SK-N-SH (cell line): ENCODE data around the gene PLA2G2C. TPM values are rescaled to one million over a fixed set of nuclear protein-coding genes. Genes with fewer than 3 reads are reported as not detected.

Experiments
- CTCF ChIA-PET: fragments of 300-600, 350-600 bp; formaldehyde crosslinking; extraction: SDS; loops from one replicate; lab custom pipeline; 2021; lab: Yijun Ruan, JAX
- POLR2A ChIA-PET: fragments of 350-600 bp; sonication (Branson Sonifier 250); formaldehyde crosslinking; extraction: SDS; loops from one replicate; lab custom pipeline; 2020; ENCODE audit warnings: antibody characterized with exemption, inconsistent platforms; lab: Yijun Ruan, JAX
- DNase-seq: peaks from one replicate; pipeline ENCODE4 v3.0.0; 2012
- H2AFZ ChIP-seq: fragments of 200-600 bp; sonication (generic); 2 replicates; pipeline ENCODE4 v1.8.1; 2016; ENCODE audit warnings: antibody characterized with exemption, mild to moderate bottlenecking, low read depth
- H3F3A ChIP-seq: fragments of 200-600 bp; sonication (generic); replicated peaks from 2 replicates; pipeline ENCODE3; 2016; ENCODE audit warnings: antibody characterized with exemption, mild to moderate bottlenecking; ENCODE audit not compliant: insufficient read depth
- H3K27ac ChIP-seq, 2 experiments: fragments of 200-500 bp in 1 of 2; fragments of 200-600 bp in 1 of 2; sonication (Bioruptor generic) in 1 of 2; sonication (generic), shearing (Covaris generic) in 1 of 2; 2 replicates each; pipeline versions ENCODE4 v1.5.1 to v1.6.1; 2014 to 2016; ENCODE audit warnings: low read depth in 2 of 2, inconsistent platforms in 1 of 2, low read length in 1 of 2, mild to moderate bottlenecking in 1 of 2, mixed read lengths in 1 of 2
- H3K27me3 ChIP-seq: fragments of 200-600 bp; sonication (generic), shearing (Covaris generic); 2 replicates; pipeline ENCODE4 v1.6.1; 2016; ENCODE audit warnings: mixed run types; ENCODE audit not compliant: insufficient read depth
- H3K36me3 ChIP-seq, 2 experiments: fragments of 200-500 bp in 1 of 2; fragments of 200-600 bp in 1 of 2; sonication (Bioruptor generic) in 1 of 2; sonication (generic) in 1 of 2; replicated peaks in 1 of 2; 2 replicates each; pipeline versions ENCODE3 to v1.5.1; 2014 to 2016; ENCODE audit warnings: low read length in 1 of 2, mild to moderate bottlenecking in 1 of 2; ENCODE audit not compliant: insufficient read depth in 2 of 2, control insufficient read depth in 1 of 2
- H3K4me1 ChIP-seq, 2 experiments: fragments of 200-500 bp in 1 of 2; fragments of 200-600 bp in 1 of 2; sonication (Bioruptor generic) in 1 of 2; sonication (generic), shearing (Covaris generic) in 1 of 2; 2 replicates each; pipeline versions ENCODE4 v1.5.1 to v1.6.1; 2014 to 2016; ENCODE audit warnings: low read depth in 1 of 2, low read length in 1 of 2, mixed run types in 1 of 2; ENCODE audit not compliant: insufficient read depth in 2 of 2, control insufficient read depth in 1 of 2
- H3K4me2 ChIP-seq: fragments of 200-600 bp; sonication (generic), shearing (Covaris generic); 2 replicates; pipeline ENCODE4 v1.6.1; 2017; ENCODE audit warnings: mixed run types
- H3K4me3 ChIP-seq, 2 experiments: fragments of 200-500 bp in 1 of 2; fragments of 200-600 bp in 1 of 2; sonication (Bioruptor generic) in 1 of 2; sonication (generic), shearing (Covaris generic) in 1 of 2; 2 replicates each; pipeline versions ENCODE4 v1.5.1 to v1.8.1; 2014 to 2016; ENCODE audit warnings: low read depth in 2 of 2, inconsistent platforms in 1 of 2, low read length in 1 of 2, mild to moderate bottlenecking in 1 of 2, mixed read lengths in 1 of 2, moderate library complexity in 1 of 2
- H3K79me2 ChIP-seq: fragments of 200-600 bp; sonication (generic); 2 replicates; pipeline ENCODE4 v1.8.1; 2017; ENCODE audit warnings: mild to moderate bottlenecking; ENCODE audit not compliant: insufficient read depth
- H3K9ac ChIP-seq: fragments of 200-600 bp; sonication (generic); 2 replicates; pipeline ENCODE4 v1.6.1; 2017; ENCODE audit warnings: mixed run types
- H3K9me2 ChIP-seq: fragments of 200-600 bp; sonication (generic); 2 replicates; pipeline ENCODE4 v1.6.1; 2017; ENCODE audit warnings: mixed run types
- H3K9me3 ChIP-seq: fragments of 200-600 bp; sonication (generic); 2 replicates; pipeline ENCODE4 v1.6.1; 2017; ENCODE audit warnings: mixed run types, mild to moderate bottlenecking, moderate library complexity
- H4K20me1 ChIP-seq: fragments of 200-600 bp; sonication (generic); 2 replicates; pipeline ENCODE4 v1.6.1; 2017; ENCODE audit warnings: mild to moderate bottlenecking, mixed run types; ENCODE audit not compliant: insufficient read depth
- CHD2 ChIP-seq: fragments of 150-350 bp; IDR thresholded peaks from 2 replicates; pipeline ENCODE4 v1.6.1; 2018; ENCODE audit warnings: low read length; ENCODE audit not compliant: partially characterized antibody
- ELF1 ChIP-seq: IDR thresholded peaks from 2 replicates; pipeline ENCODE4 v1.4.0; 2012
- EP300 ChIP-seq, 2 experiments: IDR thresholded peaks; 2 replicates each; pipeline versions ENCODE4 v1.4.0 to v1.6.1; 2012; ENCODE audit warnings: borderline replicate concordance in 1 of 2, low read depth in 1 of 2, low read length in 1 of 2
- EZH2phosphoT487 ChIP-seq: fragments of 200-600 bp; sonication (generic); IDR thresholded peaks from 2 replicates; pipeline ENCODE4 v1.6.1; 2017; ENCODE audit warnings: low read depth, mixed run types, mild to moderate bottlenecking, antibody characterized with exemption, moderate library complexity, borderline replicate concordance
- FOSL2 ChIP-seq: IDR thresholded peaks from 2 replicates; pipeline ENCODE4 v1.4.0; 2012; ENCODE audit warnings: low read depth, mild to moderate bottlenecking, moderate library complexity, borderline replicate concordance
- FOXJ3 ChIP-seq: sonication (generic); formaldehyde crosslinking; IDR thresholded peaks from 2 replicates; pipeline ENCODE4 v1.5.1; 2020; ENCODE audit warnings: mild to moderate bottlenecking, missing genetic modification reagents
- GATA2 ChIP-seq: sonication (generic); formaldehyde crosslinking; IDR thresholded peaks from 2 replicates; pipeline ENCODE4 v1.5.0; 2020; ENCODE audit warnings: mild to moderate bottlenecking, missing genetic modification reagents
- JUND ChIP-seq: IDR thresholded peaks from 2 replicates; pipeline ENCODE4 v1.4.0; 2012
- MXI1 ChIP-seq: IDR thresholded peaks from 2 replicates; pipeline ENCODE4 v1.6.1; 2012; ENCODE audit warnings: mild to moderate bottlenecking, low read depth, low read length, improper control_type of control experiment
- NFIC ChIP-seq: IDR thresholded peaks from 2 replicates; pipeline ENCODE4 v1.4.0; 2012; ENCODE audit warnings: borderline replicate concordance
- NRF1 ChIP-seq: IDR thresholded peaks from 2 replicates; pipeline ENCODE4 v1.6.1; 2012; ENCODE audit warnings: low read depth, mild to moderate bottlenecking, low read length
- POLR2AphosphoS5 ChIP-seq: IDR thresholded peaks from 2 replicates; pipeline ENCODE4 v1.6.1; 2012; ENCODE audit warnings: low read depth, low read length
- RCOR1 ChIP-seq: fragments of 150-350 bp; IDR thresholded peaks from 2 replicates; pipeline ENCODE4 v1.6.1; 2017; ENCODE audit warnings: antibody characterized with exemption, low read length
- TAF1 ChIP-seq: IDR thresholded peaks from 2 replicates; pipeline ENCODE4 v1.6.1; 2012; ENCODE audit warnings: low read depth, mild to moderate bottlenecking, low read length, moderate library complexity, borderline replicate concordance
- TCF12 ChIP-seq: IDR thresholded peaks from 2 replicates; pipeline ENCODE4 v1.4.0; 2012
- WGBS: methylation state at CpG from one replicate; pipeline ENCODE4 v1.1.6; 2017; ENCODE audit warnings: low lambda C conversion rate; 5-methylcytosine and 5-hydroxymethylcytosine counted together
- polyA plus RNA-seq, 3 experiments: library from polyadenylated mRNA; depleted of rRNA; stranded (reverse); fragments of >200 nt; gene quantifications; 2 replicates each; pipeline ENCODE4 v1.2.3, GENCODE V29; 2012
- TF ChIP-seq, protein P1 (sequence below): IDR thresholded peaks from 2 replicates; pipeline ENCODE4; 2012
- TF ChIP-seq, protein P2 (sequence below): IDR thresholded peaks from 2 replicates; pipeline ENCODE4 v1.4.0; 2012; ENCODE audit warnings: low read depth
- TF ChIP-seq, protein P3 (sequence below): IDR thresholded peaks from 2 replicates; pipeline ENCODE4 v1.4.0; 2012; ENCODE audit warnings: low read depth, borderline replicate concordance
- TF ChIP-seq, protein P4 (sequence below): IDR thresholded peaks from 2 replicates; pipeline ENCODE4 v1.6.1; 2012; ENCODE audit warnings: mild to moderate bottlenecking, low read depth, low read length, moderate library complexity

PLA2G2C gene
- polyA plus RNA-seq, 1 of the 3 experiments (the other 2 are of a cell fraction) = not detected

DNA sequence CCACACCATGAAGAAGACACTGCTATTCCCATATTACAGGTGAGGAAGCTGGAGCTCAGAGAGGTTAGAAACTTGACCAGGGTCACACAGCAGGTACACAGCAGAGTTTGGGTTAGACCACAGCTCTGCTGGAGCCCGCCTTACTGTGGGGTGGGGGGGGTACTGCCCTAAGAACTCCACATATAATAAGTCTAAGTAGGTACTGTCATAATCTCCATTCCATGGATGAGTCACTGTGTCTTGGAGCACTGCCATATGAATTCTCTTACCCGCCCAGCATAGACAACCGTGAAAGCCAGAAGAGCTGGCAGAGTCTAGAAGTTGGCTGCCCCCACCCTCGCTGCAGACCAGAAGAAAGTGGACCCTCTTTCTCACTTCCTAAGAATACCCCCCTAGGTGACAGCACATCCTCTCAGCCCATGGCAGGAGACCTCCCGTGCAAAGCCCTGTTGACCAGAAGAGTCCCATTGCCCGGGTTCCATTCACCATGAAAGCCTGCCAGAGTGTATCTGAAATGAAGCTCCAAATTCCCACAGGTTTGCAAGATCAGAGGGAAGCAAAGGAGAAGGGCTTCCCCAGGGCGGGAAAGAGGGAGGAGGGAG is 61.8 kb downstream of the PLA2G2C start:
- no peaks in the 10 kb centered on the region for H3K9me2 ChIP-seq
- no peaks in the 10 kb centered on the region for H3K9me3 ChIP-seq
- 16% methylated on average over 6 of the region's 7 CpGs for WGBS
- H3K27me3 ChIP-seq = peaks cover 5% of the 10 kb centered on the region; the same call in 1 of the 2 replicates
- H3K27ac ChIP-seq = no peak overlapping the region
- no peak for DNase-seq
- H3K36me3 ChIP-seq = no peaks in the 10 kb centered on the region
- TF ChIP-seq TCF12 (peak; percentile 32; the same call in 1 of the 2 replicates), EP300 (IDR thresholded peaks at IDR 0.05; ENCODE audit: borderline replicate concordance in 1 of 2, low read depth in 1 of 2, low read length in 1 of 2) (no peak), RCOR1 (no peak), NFIC (peak; percentile 85), FOSL2 (peak; percentile 76), JUND (peak; percentile 76)
- TF ChIP-seq, protein P1, sequence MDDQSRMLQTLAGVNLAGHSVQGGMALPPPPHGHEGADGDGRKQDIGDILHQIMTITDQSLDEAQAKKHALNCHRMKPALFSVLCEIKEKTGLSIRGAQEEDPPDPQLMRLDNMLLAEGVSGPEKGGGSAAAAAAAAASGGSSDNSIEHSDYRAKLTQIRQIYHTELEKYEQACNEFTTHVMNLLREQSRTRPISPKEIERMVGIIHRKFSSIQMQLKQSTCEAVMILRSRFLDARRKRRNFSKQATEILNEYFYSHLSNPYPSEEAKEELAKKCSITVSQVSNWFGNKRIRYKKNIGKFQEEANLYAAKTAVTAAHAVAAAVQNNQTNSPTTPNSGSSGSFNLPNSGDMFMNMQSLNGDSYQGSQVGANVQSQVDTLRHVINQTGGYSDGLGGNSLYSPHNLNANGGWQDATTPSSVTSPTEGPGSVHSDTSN = peak; percentile 46
- ChIA-PET POLR2A (no interaction called here), CTCF (interaction anchor here (0.8 to 1.8 kb wide), 3 partner anchors 29 to 206 kb away, joined by 3 to 5 read pairs (median 3); no protein-coding TSS in a partner anchor)
- no peak overlapping the region for H3K9ac ChIP-seq
- peaks cover 0 to 10% of the 10 kb centered on the region in 2 experiments; a peak in 1 of 4 replicates for H3K4me1 ChIP-seq
- H2AFZ ChIP-seq = no peak overlapping the region
- no peaks in the 10 kb centered on the region for H3K79me2 ChIP-seq
- peak overlapping the region; percentile 70; the same call in 1 of the 2 replicates for H3K4me2 ChIP-seq
- H3K4me3 ChIP-seq = no peak overlapping the region
- no peaks in the 10 kb centered on the region for H4K20me1 ChIP-seq
- no peaks in the 10 kb centered on the region for H3F3A ChIP-seq

DNA sequence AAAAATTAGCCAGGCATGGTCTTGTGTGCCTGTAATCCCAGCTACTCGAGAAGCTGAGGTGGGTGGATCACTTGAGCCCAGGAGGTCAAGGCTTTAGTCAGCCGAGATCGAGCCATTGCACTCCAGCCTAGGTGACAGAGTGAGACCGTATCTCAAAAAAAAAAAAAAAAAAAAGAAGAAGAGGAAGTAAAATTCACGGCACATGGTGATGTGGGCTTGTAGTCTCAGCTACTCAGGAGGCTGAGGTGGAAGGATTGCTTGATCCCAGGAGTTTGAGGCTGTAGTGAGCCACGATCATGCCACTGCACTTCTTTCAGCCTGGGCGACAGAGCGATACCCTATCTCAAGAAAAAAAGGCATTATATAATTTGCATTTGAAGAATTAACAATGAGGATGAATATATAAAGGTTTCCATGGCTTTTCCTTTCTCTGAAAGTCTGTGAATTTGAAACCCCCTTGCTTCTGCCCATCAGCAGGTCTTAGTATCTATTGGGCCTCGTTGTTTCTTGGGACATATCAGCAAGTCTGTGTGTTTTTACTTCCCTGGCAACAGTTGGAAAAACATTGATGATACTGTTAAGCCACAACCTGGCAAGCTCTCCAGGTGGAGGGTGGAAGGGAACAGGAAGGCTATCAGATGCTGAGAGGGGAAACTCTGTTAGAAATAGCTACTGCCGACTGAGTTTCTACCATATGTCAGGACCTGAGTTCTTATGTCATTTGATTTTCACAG is 62.4 kb downstream of the PLA2G2C start:
- Histone ChIP-seq H3K27me3 (peaks cover 5% of the 10 kb centered on the region; the same call in 1 of the 2 replicates), H3K4me2 (peak overlapping the region; percentile 70; the same call in 1 of the 2 replicates), H3K9me2 (no peaks in the 10 kb centered on the region), H3K27ac (no peak overlapping the region), H3K9ac (no peak overlapping the region), H3K4me1 (peaks cover 0 to 10% of the 10 kb centered on the region in 2 experiments; a peak in 1 of 4 replicates), H4K20me1 (no peaks in the 10 kb centered on the region), H3K79me2 (no peaks in the 10 kb centered on the region), H3K36me3 (no peaks in the 10 kb centered on the region), H3K4me3 (no peak overlapping the region), H3F3A (no peaks in the 10 kb centered on the region), H3K9me3 (no peaks in the 10 kb centered on the region), H2AFZ (no peak overlapping the region)
- 57% methylated on average over 10 of the region's 10 CpGs for WGBS
- DNase-seq = no peak
- ChIA-PET POLR2A (no interaction called here), CTCF (interaction anchor here (0.8 to 1.8 kb wide), 3 partner anchors 29 to 206 kb away, joined by 3 to 5 read pairs (median 3); no protein-coding TSS in a partner anchor)
- no peak for TF ChIP-seq EP300 (IDR thresholded peaks at IDR 0.05; ENCODE audit: borderline replicate concordance in 1 of 2, low read depth in 1 of 2, low read length in 1 of 2)
- TF ChIP-seq TAF1 = no peak
- no peak for TF ChIP-seq MXI1
- no peak for TF ChIP-seq NRF1
- no peak for TF ChIP-seq ELF1
- TF ChIP-seq, protein P2, sequence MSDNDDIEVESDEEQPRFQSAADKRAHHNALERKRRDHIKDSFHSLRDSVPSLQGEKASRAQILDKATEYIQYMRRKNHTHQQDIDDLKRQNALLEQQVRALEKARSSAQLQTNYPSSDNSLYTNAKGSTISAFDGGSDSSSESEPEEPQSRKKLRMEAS = no peak
- no peak for TF ChIP-seq GATA2
- TF ChIP-seq, protein P3, sequence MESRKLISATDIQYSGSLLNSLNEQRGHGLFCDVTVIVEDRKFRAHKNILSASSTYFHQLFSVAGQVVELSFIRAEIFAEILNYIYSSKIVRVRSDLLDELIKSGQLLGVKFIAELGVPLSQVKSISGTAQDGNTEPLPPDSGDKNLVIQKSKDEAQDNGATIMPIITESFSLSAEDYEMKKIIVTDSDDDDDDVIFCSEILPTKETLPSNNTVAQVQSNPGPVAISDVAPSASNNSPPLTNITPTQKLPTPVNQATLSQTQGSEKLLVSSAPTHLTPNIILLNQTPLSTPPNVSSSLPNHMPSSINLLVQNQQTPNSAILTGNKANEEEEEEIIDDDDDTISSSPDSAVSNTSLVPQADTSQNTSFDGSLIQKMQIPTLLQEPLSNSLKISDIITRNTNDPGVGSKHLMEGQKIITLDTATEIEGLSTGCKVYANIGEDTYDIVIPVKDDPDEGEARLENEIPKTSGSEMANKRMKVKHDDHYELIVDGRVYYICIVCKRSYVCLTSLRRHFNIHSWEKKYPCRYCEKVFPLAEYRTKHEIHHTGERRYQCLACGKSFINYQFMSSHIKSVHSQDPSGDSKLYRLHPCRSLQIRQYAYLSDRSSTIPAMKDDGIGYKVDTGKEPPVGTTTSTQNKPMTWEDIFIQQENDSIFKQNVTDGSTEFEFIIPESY = no peak
- TF ChIP-seq POLR2AphosphoS5 = no peak
- no peak for TF ChIP-seq CHD2
- no peak for TF ChIP-seq NFIC
- no peak for TF ChIP-seq EZH2phosphoT487
- TF ChIP-seq FOXJ3 = no peak
- no peak for TF ChIP-seq JUND
- TF ChIP-seq, protein P4, sequence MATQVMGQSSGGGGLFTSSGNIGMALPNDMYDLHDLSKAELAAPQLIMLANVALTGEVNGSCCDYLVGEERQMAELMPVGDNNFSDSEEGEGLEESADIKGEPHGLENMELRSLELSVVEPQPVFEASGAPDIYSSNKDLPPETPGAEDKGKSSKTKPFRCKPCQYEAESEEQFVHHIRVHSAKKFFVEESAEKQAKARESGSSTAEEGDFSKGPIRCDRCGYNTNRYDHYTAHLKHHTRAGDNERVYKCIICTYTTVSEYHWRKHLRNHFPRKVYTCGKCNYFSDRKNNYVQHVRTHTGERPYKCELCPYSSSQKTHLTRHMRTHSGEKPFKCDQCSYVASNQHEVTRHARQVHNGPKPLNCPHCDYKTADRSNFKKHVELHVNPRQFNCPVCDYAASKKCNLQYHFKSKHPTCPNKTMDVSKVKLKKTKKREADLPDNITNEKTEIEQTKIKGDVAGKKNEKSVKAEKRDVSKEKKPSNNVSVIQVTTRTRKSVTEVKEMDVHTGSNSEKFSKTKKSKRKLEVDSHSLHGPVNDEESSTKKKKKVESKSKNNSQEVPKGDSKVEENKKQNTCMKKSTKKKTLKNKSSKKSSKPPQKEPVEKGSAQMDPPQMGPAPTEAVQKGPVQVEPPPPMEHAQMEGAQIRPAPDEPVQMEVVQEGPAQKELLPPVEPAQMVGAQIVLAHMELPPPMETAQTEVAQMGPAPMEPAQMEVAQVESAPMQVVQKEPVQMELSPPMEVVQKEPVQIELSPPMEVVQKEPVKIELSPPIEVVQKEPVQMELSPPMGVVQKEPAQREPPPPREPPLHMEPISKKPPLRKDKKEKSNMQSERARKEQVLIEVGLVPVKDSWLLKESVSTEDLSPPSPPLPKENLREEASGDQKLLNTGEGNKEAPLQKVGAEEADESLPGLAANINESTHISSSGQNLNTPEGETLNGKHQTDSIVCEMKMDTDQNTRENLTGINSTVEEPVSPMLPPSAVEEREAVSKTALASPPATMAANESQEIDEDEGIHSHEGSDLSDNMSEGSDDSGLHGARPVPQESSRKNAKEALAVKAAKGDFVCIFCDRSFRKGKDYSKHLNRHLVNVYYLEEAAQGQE = no peak
